Measurements from ENCODE around the gene PELI3. TPM values are rescaled to one million over a fixed set of nuclear protein-coding genes. Genes with fewer than 3 reads are reported as not detected.

The PELI3 gene
- total and polyA plus RNA-seq, 10 of the 15 experiments (the other 5 are each of a cell fraction or from before 2014, with no cell fraction given) = 0.14 to 1.5 (median 0.66) TPM

DNA sequence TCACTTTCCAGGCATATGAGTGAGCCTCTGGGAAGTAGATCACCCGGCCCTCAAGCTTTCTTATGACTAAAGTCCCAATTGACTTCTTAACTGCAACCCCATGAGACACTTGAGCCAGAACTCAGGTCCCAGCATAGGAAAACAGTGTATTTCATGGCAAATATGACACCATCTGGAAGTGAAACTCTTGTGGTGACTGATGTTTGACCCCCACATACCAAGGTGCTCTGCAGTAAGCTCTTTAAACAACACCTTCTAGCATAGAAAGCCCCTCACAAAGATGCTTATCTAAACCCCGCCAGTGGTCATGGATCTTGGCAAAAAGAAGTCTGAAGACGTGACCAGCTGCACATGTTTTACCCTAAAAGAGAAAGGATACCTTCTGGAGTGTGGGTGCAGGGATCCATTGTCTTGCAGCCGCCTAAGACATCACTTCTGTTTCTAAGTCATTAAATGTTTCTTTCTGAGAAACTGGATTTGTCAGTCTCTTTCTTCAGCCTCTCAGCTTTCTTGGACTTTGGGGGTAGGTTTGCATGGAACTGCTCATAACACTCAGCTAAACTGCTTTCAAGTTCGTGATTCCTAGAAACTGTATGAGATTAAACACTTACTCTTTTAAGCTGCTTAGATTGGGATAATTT, 7.4 kb upstream of the PELI3 start (continued):
- TF ChIP-seq, protein P1, sequence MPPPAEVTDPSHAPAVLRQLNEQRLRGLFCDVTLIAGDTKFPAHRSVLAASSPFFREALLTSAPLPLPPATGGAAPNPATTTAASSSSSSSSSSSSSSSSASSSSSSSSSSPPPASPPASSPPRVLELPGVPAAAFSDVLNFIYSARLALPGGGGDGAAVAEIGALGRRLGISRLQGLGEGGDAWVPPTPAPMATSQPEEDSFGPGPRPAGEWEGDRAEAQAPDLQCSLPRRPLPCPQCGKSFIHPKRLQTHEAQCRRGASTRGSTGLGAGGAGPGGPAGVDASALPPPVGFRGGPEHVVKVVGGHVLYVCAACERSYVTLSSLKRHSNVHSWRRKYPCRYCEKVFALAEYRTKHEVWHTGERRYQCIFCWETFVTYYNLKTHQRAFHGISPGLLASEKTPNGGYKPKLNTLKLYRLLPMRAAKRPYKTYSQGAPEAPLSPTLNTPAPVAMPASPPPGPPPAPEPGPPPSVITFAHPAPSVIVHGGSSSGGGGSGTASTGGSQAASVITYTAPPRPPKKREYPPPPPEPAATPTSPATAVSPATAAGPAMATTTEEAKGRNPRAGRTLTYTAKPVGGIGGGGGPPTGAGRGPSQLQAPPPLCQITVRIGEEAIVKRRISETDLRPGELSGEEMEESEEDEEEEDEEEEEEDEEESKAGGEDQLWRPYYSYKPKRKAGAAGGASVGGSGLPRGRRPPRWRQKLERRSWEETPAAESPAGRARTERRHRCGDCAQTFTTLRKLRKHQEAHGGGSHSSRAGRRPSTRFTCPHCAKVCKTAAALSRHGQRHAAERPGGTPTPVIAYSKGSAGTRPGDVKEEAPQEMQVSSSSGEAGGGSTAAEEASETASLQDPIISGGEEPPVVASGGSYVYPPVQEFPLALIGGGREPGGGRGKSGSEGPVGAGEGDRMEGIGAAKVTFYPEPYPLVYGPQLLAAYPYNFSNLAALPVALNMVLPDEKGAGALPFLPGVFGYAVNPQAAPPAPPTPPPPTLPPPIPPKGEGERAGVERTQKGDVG (CRISPR knock-in tag; IDR thresholded peaks at IDR 0.05) = no peak
- no peak for TF ChIP-seq CUX1 (IDR thresholded peaks at IDR 0.05; ENCODE audit: insufficient replicate concordance, low read depth, low read length)
- no peak for TF ChIP-seq NRF1 (conservative IDR thresholded peaks at IDR 0.05; ENCODE audit: low read depth, low read length)
- no peak for TF ChIP-seq RB1 (IDR thresholded peaks at IDR 0.05; ENCODE audit: borderline replicate concordance)
- TF ChIP-seq ETV6 (conservative IDR thresholded peaks at IDR 0.05 in 1 of 2, IDR thresholded peaks at IDR 0.05 in 1 of 2; ENCODE audit: borderline replicate concordance in 1 of 2, low read depth in 1 of 2) = no peak
- no peak for TF ChIP-seq LARP7 (IDR thresholded peaks at IDR 0.05)
- no peak for TF ChIP-seq PAX8 (IDR thresholded peaks at IDR 0.05)
- peak; percentile 51; the same call in 1 of the 2 replicates for TF ChIP-seq MTA2 (IDR thresholded peaks at IDR 0.05; ENCODE audit: low read depth)
- TF ChIP-seq PKNOX1 (IDR thresholded peaks at IDR 0.05) = no peak
- TF ChIP-seq PAX5 (IDR thresholded peaks at IDR 0.05; ENCODE audit: borderline replicate concordance, low read depth, low read length) = no peak
- TF ChIP-seq YY1 (IDR thresholded peaks at IDR 0.05; ENCODE audit: low read depth, low read length) = no peak
- no peak for TF ChIP-seq CBFB (IDR thresholded peaks at IDR 0.05; ENCODE audit: low read depth)
- TF ChIP-seq, protein P2, sequence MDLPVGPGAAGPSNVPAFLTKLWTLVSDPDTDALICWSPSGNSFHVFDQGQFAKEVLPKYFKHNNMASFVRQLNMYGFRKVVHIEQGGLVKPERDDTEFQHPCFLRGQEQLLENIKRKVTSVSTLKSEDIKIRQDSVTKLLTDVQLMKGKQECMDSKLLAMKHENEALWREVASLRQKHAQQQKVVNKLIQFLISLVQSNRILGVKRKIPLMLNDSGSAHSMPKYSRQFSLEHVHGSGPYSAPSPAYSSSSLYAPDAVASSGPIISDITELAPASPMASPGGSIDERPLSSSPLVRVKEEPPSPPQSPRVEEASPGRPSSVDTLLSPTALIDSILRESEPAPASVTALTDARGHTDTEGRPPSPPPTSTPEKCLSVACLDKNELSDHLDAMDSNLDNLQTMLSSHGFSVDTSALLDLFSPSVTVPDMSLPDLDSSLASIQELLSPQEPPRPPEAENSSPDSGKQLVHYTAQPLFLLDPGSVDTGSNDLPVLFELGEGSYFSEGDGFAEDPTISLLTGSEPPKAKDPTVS (IDR thresholded peaks at IDR 0.05; ENCODE audit: low read depth, low read length) = no peak
- no peak for TF ChIP-seq ZNF687 (IDR thresholded peaks at IDR 0.05)

Measured in GM12878 (cell line).